GM23338 (cell line): ENCODE data around the gene KCNK4.
A peak's percentile ranks its signal among the peaks of the same experiment; 100 is the strongest.

Experiments
- CREB1 ChIP-seq: fragments of 250-450 bp; sonication (Bioruptor Pico); IDR thresholded peaks from 2 replicates; pipeline ENCODE4 v1.5.0; 2020; ENCODE audit warnings: low read depth, mild to moderate bottlenecking, moderate library complexity
- CTCF ChIP-seq, 2 experiments: fragments of 200-600 bp in 1 of 2; sonication (generic) in 1 of 2; conservative IDR thresholded peaks; 2 replicates each; pipeline versions ENCODE4 v1.5.1 to v1.6.1; 2016 to 2017; ENCODE audit warnings: antibody characterized with exemption in 2 of 2, low read depth in 2 of 2, mild to moderate bottlenecking in 2 of 2, moderate library complexity in 1 of 2
- EZH2 ChIP-seq: fragments of 200-600 bp; sonication (generic); IDR thresholded peaks from one replicate; pipeline ENCODE4 v1.8.0; 2017; ENCODE audit warnings: antibody characterized with exemption, mild to moderate bottlenecking, low read depth; ENCODE audit not compliant: unreplicated experiment
- EZH2phosphoT487 ChIP-seq: fragments of 200-600 bp; sonication (generic); IDR thresholded peaks from one replicate; pipeline ENCODE4 v1.8.1; 2018; ENCODE audit warnings: antibody characterized with exemption; ENCODE audit not compliant: unreplicated experiment
- NANOG ChIP-seq: IDR thresholded peaks from 2 replicates; pipeline ENCODE4 v1.6.1; 2016; ENCODE audit warnings: antibody characterized with exemption, borderline replicate concordance
- POLR2AphosphoS5 ChIP-seq: IDR thresholded peaks from 2 replicates; pipeline ENCODE4 v1.6.1; 2016; ENCODE audit warnings: antibody characterized with exemption, low read depth
- REST ChIP-seq: IDR thresholded peaks from one replicate; pipeline ENCODE4 v1.6.1; 2018; ENCODE audit warnings: antibody characterized with exemption; ENCODE audit not compliant: unreplicated experiment
- STAT1 ChIP-seq: IDR thresholded peaks from one replicate; pipeline ENCODE4 v1.6.1; 2016; ENCODE audit warnings: antibody characterized with exemption; ENCODE audit not compliant: unreplicated experiment
- ZNF114 ChIP-seq: fragments of 250-450 bp; sonication (Bioruptor Pico); IDR thresholded peaks from 2 replicates; pipeline ENCODE4 v1.5.0; 2020; ENCODE audit warnings: mild to moderate bottlenecking, moderate library complexity
- ZNF331 ChIP-seq: fragments of 250-450 bp; sonication (Bioruptor Pico); IDR thresholded peaks from 2 replicates; pipeline ENCODE4 v1.5.0; 2020; ENCODE audit warnings: low read depth, mild to moderate bottlenecking, moderate library complexity

- TF ChIP-seq POLR2AphosphoS5: no peak
- no peak for TF ChIP-seq CTCF (conservative IDR thresholded peaks at IDR 0.05; ENCODE audit: low read depth in 2 of 2)
- TF ChIP-seq STAT1: no peak
- TF ChIP-seq EZH2phosphoT487: no peak
- TF ChIP-seq REST: no peak
- TF ChIP-seq ZNF114 (CRISPR knock-in tag): no peak
- TF ChIP-seq CREB1 (CRISPR knock-in tag): no peak
- no peak for TF ChIP-seq ZNF331 (CRISPR knock-in tag)
- TF ChIP-seq EZH2: peak; percentile 68
- TF ChIP-seq NANOG: no peak
These were observed 6.7 kb downstream of the KCNK4 start for GRCh38 chr11:64297699-64298358.
